HG02885 (cell line): ENCODE results near the gene CYGB.
"Not testable (repeated sequence)": the region's sequence is repeated elsewhere in the genome, so short reads cannot be mapped to it uniquely, and the experiment has no call there.

Experiments used
- ATAC-seq: cut with Tn5 transposase; IDR thresholded peaks from one replicate; pipeline ENCODE4 v1.9.1; 2021; ENCODE audit warnings: mild to moderate bottlenecking; ENCODE audit not compliant: unreplicated experiment, poor library complexity

The CYGB gene

GRCh38 chr17:76539631-76540271 is 2.2 kb upstream of the CYGB start, which contains the start of gene PRCD:
Gene PRCD (plus strand): TSS chr17:76540044. CDS start chr17:76540142, 98 bp downstream.
- ATAC-seq = no peak

GRCh38 chr17:76538941-76539570 is 1.5 kb upstream of the CYGB start:
- ATAC-seq = no peak

- no peak for ATAC-seq
Observed at GRCh38 chr17:76538281-76538931, 897 bp upstream of the CYGB start.

- ATAC-seq = no peak
Observed at GRCh38 chr17:76537288-76537577, 276 bp downstream of the CYGB start.

- ATAC-seq = no peak
Observed at GRCh38 chr17:76536511-76537287, 810 bp downstream of the CYGB start.

- ATAC-seq = no peak
Observed at GRCh38 chr17:76535788-76536510, 1.6 kb downstream of the CYGB start.

- no peak for ATAC-seq
Observed at GRCh38 chr17:76534831-76535732, 2.4 kb downstream of the CYGB start.

- ATAC-seq = not testable (repeated sequence)
Observed at GRCh38 chr17:76533640-76534359, 3.7 kb downstream of the CYGB start.

GRCh38 chr17:76532072-76532651 is 5.3 kb downstream of the CYGB start:
- no peak for ATAC-seq

- ATAC-seq = no peak
Observed at GRCh38 chr17:76531486-76532038, 5.9 kb downstream of the CYGB start.

- ATAC-seq = no peak
Observed at GRCh38 chr17:76530811-76531485, 6.6 kb downstream of the CYGB start.

GRCh38 chr17:76530095-76530723 is 7.3 kb downstream of the CYGB start:
- no peak for ATAC-seq

GRCh38 chr17:76529224-76530094 is 8.1 kb downstream of the CYGB start:
- no peak for ATAC-seq

GRCh38 chr17:76528528-76529223 is 8.8 kb downstream of the CYGB start:
- ATAC-seq = no peak

- ATAC-seq = no peak
Observed at GRCh38 chr17:76528156-76528527, 9.4 kb downstream of the CYGB start.
